GM21717 (cell line): ENCODE results near the gene STK4.
"Not testable (repeated sequence)": the region's sequence is repeated elsewhere in the genome, so short reads cannot be mapped to it uniquely, and the experiment has no call there.

Source experiments
- ATAC-seq: cut with Tn5 transposase; IDR thresholded peaks from one replicate; pipeline ENCODE4 v1.9.1; 2021; ENCODE audit warnings: mild to moderate bottlenecking, moderate library complexity; ENCODE audit not compliant: unreplicated experiment

Gene STK4

DNA sequence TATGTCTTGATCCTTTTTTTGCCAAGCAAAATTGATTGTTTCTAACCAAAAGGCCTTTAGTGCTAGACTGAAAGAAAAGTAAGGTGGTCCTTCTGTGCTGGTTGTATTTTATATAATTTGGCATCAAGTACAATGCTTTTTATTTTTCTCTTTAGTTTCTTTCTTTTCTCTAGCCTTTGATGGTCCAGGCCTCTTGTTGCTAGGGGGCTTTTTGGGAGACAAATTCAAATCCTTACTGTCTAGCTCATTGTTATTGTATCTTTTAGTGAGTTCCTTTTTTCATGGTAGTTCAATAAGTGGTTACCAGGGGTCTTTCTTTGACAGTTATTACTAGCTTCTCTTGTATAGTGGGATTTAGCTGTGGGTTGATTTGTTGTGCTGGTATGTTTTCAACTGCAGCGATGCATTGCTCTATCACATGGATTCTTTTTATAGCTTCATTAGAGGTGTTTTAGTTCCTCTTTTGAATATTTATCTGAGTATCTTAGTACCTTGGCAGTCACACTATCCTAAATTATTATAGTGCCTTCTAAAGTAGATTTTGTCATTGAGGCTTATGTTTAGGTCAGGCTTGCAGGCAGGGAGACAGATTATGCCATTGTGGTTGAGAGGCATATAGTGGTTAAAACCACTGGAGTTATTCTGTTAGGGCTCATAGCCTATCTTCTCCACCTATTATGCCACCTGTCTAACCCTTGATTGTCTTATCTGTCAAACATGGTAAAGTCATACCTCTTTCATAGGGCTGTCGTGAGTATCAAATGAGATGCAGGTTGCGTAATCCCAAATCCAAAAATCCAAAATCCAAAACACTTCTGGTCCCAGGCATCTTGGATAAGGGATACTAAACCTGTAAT, 85.1 kb downstream of the STK4 start:
- ATAC-seq: no peak

GRCh38 chr20:45052698-45053429, 86.6 kb downstream of the STK4 start:
- ATAC-seq: no peak

- ATAC-seq: no peak
These were observed 87.4 kb downstream of the STK4 start for GRCh38 chr20:45053430-45054351.

- no peak for ATAC-seq
These were observed 88.7 kb downstream of the STK4 start for GRCh38 chr20:45055056-45055455.

- no peak for ATAC-seq
These were observed 90.3 kb downstream of the STK4 start for GRCh38 chr20:45056473-45057173.

- ATAC-seq: no peak
These were observed 92.0 kb downstream of the STK4 start for GRCh38 chr20:45058168-45058850.

- no peak for ATAC-seq
These were observed 92.9 kb downstream of the STK4 start for GRCh38 chr20:45059022-45059728.

DNA sequence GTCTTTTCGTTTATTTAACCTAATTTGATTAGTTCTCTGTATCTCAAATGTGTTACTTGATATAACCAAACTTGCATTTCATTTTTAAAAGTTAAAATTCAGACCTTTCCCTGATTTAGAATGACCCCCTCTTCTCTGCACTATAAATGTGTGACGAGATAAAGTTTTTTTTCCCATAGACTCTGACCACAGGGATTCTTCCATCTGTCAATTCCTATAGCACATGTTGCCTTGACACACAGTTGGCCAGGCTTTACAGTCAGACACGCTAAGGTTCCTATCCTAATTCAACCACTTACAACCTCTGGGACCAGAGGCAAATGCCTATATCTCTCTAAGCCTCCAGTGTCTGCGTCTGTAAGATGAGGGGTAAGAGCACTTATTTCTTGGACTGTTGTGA, 94.0 kb downstream of the STK4 start:
- no peak for ATAC-seq

- ATAC-seq: no peak
These were observed 94.9 kb downstream of the STK4 start for GRCh38 chr20:45061244-45061643.

DNA sequence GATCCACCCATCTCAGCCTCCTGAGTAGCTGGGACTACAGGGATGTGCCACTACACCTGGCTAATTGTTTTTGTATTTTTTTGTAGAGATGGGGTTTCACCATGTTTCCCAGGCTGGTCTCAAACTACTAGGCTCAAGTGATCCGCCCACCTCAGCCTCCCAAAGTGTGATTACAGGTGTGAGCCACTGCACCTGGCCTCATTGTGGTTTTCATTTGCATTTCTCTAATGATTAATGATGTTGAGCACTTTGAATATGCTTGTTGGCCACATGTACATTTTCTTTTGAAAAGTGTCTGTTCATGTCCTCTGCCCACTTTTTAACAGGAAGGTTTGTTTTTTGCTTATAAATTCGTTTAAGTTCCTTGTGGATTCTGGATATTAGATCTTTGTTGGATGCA, 96.8 kb downstream of the STK4 start:
- ATAC-seq: not testable (repeated sequence)

DNA sequence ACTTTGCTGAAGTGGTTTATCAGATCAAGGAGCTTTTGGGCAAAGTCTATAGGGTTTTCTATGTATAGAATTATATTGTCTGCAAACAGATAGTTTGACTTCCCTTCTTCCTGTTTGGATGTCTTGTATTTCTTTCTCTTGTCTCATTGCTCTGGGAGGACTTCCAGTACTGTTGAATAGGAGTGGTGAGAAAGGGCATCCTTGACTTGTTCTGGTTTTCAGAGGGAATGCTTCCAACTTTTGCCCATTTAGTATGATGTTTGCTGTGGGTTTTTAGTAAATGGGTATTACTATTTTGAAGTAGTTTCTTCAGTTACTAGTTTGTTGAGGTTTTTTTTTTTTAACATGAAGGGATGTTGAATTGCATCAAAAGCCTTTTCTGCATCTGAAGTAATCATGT, 98.5 kb downstream of the STK4 start:
- ATAC-seq: no peak

DNA sequence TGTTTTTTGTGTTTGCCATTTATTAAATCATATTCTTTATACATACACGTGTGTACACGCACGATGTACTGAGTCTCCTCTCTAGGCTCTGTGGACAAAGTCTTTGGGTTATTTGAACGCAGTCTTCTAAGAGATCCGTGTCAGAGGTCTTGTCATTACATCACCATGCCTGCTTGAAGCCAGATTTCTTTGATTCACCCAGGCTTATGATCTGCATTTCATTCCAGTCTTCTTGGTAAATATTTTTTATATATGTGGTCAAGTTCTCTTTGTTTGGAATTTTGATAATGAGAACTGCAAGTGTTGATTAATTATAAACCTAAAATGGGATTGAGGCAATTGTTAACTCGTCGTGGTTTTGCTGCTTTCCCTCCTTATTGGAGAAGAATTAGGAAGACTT, 100.1 kb downstream of the STK4 start:
- ATAC-seq: no peak

DNA sequence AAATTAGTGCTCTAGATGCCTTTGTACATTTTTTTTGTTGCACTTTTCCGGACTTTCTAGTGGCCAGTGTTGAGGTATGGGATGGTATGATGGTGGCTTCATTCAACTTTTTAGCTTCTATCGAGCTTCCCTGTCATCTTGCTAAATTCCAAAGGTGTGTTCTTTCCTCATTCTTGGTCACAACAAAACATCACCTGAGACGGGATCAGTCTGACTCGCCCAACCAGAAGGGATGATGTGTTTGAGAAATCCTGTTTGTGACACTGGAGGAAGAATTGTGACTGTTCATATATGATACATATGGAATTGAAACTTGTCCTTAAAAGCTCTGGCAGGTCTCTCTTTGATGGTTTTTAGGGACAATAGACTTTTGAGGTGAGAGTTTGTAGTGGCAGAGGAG, 100.8 kb downstream of the STK4 start:
- no peak for ATAC-seq

DNA sequence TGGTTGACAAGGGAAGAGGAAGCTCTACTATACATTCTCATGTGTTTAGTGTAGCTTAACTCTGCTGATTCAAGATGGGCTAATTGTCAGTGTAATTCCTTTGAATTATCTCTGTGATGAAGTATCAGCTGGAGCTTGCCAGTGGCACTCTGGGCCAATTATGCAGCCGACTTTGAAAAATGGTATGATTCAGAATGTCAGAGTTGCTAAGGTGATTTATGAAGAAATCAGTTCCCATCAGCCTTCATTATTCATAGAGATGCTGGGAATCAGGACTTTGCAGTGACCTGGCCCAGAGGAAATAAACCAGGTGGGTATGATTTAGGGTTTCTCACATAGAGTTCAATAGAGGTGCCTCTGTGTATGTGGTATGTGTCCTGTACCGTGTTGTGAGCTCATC, 101.2 kb downstream of the STK4 start:
- no peak for ATAC-seq

GRCh38 chr20:45069261-45069660, 102.9 kb downstream of the STK4 start:
- ATAC-seq: no peak

- no peak for ATAC-seq
These were observed 104.8 kb downstream of the STK4 start for GRCh38 chr20:45070932-45071632.

GRCh38 chr20:45072066-45072465, 105.8 kb downstream of the STK4 start:
- no peak for ATAC-seq

DNA sequence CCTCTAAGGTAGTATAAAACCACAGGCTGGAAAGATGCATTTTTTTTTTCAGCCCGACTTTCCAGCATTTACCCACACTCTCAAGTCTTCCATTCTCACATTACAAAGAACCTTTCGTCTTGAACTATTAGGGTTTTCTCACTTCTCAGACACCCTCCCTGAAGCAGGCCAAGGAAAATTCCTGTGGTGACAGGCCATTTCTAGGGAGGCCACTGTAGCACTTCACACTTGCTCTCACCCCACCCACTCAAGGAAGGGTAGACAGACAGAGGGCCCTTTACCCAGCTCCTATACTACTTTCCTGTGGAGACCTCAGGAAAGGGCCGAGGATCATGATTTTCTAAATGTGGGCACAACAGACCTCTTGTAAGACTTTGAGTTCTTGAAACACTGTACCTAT, 106.9 kb downstream of the STK4 start:
- ATAC-seq: no peak

GRCh38 chr20:45077559-45077958, 111.2 kb downstream of the STK4 start:
- no peak for ATAC-seq
